ENCODE data around the gene TBC1D32.

DNA sequence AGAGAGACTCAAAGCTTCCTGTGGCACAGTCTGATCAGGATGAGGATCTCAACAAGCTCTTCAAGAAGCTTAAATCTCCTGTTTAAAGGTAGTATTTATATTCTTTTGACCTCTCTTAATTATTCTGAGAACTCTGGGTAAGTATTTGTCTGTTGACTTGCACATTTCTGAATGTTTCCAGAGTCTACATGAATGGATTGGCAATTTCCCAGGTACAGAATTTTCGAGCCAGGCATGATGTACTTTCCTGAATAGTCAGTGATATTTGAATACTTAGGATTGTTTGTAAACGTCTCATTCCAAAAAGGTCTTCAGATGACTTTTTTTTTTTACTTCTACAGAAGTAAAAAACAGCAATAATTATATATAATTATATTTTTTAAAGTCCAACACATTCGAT is 293.4 kb downstream of the TBC1D32 start:
- TF ChIP-seq, protein P1, sequence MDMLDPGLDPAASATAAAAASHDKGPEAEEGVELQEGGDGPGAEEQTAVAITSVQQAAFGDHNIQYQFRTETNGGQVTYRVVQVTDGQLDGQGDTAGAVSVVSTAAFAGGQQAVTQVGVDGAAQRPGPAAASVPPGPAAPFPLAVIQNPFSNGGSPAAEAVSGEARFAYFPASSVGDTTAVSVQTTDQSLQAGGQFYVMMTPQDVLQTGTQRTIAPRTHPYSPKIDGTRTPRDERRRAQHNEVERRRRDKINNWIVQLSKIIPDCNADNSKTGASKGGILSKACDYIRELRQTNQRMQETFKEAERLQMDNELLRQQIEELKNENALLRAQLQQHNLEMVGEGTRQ (IDR thresholded peaks at IDR 0.05; ENCODE audit: borderline replicate concordance, low read depth, low read length): no peak
- TF ChIP-seq EP300 (IDR thresholded peaks at IDR 0.05; ENCODE audit: borderline replicate concordance in 1 of 2, low read depth in 1 of 2, low read length in 1 of 2): no peak
- TF ChIP-seq, protein P2, sequence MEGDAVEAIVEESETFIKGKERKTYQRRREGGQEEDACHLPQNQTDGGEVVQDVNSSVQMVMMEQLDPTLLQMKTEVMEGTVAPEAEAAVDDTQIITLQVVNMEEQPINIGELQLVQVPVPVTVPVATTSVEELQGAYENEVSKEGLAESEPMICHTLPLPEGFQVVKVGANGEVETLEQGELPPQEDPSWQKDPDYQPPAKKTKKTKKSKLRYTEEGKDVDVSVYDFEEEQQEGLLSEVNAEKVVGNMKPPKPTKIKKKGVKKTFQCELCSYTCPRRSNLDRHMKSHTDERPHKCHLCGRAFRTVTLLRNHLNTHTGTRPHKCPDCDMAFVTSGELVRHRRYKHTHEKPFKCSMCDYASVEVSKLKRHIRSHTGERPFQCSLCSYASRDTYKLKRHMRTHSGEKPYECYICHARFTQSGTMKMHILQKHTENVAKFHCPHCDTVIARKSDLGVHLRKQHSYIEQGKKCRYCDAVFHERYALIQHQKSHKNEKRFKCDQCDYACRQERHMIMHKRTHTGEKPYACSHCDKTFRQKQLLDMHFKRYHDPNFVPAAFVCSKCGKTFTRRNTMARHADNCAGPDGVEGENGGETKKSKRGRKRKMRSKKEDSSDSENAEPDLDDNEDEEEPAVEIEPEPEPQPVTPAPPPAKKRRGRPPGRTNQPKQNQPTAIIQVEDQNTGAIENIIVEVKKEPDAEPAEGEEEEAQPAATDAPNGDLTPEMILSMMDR (IDR thresholded peaks at IDR 0.05): no peak
- no peak for TF ChIP-seq TCF12 (IDR thresholded peaks at IDR 0.05)
- no peak for TF ChIP-seq JUND (IDR thresholded peaks at IDR 0.05)
- TF ChIP-seq, protein P3, sequence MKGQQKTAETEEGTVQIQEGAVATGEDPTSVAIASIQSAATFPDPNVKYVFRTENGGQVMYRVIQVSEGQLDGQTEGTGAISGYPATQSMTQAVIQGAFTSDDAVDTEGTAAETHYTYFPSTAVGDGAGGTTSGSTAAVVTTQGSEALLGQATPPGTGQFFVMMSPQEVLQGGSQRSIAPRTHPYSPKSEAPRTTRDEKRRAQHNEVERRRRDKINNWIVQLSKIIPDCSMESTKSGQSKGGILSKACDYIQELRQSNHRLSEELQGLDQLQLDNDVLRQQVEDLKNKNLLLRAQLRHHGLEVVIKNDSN (IDR thresholded peaks at IDR 0.05; ENCODE audit: borderline replicate concordance, low read depth): no peak
- no peak for TF ChIP-seq NRF1 (IDR thresholded peaks at IDR 0.05; ENCODE audit: low read depth, low read length)
- no peak for TF ChIP-seq RAD21 (IDR thresholded peaks at IDR 0.05; ENCODE audit: low read length)
- TF ChIP-seq, protein P4, sequence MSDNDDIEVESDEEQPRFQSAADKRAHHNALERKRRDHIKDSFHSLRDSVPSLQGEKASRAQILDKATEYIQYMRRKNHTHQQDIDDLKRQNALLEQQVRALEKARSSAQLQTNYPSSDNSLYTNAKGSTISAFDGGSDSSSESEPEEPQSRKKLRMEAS (IDR thresholded peaks at IDR 0.05; ENCODE audit: low read depth): no peak
- TF ChIP-seq POLR2AphosphoS5 (IDR thresholded peaks at IDR 0.05; ENCODE audit: low read depth, low read length): no peak
- no peak for TF ChIP-seq GABPA (IDR thresholded peaks at IDR 0.05; ENCODE audit: low read depth)
